NCI-H2196 treated with DMSO at 0.1 percent for 48 hours (cell line): ENCODE measurements around the gene OBI1.
A peak's percentile ranks its signal among the peaks of the same experiment; 100 is the strongest.

Source experiments
- DNase-seq: peaks from one replicate; lab custom pipeline; 2025; ENCODE audit not compliant: unreplicated experiment; lab: John Stamatoyannopoulos, UW

Gene OBI1

DNA sequence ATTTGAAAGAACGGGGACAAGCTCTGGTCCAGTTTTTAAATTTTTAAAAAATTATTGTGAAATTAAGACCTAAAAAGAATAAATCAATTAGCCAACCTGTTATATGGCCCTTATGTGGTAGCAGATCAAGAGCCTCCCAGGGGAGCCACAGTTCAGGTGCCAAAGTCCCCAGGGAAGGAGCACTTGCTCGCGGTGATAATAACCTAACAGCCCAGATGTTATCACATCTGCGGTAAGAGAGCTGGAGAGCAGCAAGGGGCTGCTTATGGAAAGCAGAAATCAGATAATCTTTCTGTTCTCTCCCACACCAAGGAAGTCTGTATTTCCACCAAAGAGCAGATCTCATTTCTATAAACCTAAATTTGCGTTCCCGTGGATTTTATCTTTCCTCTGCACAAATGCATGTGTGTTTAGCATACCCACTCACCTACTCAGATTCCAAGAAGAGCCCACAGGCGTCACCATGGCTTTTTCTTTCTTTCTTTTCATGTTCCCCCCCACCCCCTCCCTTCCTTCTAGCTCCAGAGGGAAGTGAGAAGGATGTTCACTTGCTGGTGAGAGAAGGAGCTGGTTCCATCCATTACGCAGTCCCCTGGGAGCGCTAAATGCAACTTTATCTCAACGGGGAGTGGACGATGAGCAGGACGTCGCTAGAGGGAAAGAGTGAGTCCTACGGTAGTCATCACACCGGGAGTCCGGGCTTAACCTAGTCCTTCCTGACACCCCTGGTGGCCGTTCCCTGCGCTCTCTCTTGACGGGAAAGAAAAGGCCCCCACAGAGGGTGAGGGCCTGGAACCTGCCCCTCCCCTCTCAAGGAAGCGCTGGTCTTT is 54.0 kb downstream of the OBI1 start:
- DNase-seq, result no peak

GRCh38 chr13:78603240-78603957 is 55.6 kb downstream of the OBI1 start, which contains the start of gene POU4F1:
POU4F1 (minus strand) TSS chr13:78603552; CDS start chr13:78603326, 226 bp downstream.
- peak; percentile 61 for DNase-seq

- DNase-seq, result no peak
These were observed 56.3 kb downstream of the OBI1 start for GRCh38 chr13:78602561-78603239.

DNA sequence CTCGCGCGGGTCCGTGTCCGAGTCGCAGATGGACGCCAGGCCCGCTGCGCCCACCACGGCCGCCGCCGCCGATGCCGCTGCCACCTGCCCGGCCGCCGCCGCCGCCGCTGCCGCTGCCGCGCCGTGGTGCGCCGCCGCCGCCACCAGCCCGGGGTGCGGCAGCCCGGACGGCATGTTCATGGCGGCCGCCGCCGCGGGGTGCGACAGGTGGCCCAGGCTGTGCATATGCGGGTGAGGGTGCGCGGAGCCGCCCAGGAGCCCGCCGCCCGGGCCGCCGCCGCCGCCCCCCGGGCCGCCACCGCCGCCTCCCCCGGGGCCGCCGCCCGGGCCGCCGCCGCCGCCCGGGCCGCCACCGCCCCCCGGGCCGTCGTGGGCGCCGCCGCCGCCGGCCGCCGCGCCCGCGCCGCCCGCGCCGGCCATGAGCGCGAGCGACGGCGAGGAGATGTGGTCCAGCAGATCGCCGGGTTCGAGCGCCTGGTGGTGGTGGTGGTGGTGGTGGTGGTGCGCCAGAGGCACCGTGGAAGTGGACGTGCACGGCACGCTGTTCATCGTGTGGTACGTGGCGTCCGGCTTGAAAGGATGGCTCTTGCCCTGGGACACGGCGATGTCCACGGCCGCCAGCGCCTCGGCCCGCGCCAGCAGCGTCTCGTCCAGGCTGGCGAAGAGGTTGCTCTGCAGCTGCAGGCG is 56.9 kb downstream of the OBI1 start:
- DNase-seq, result no peak

- DNase-seq, result no peak
These were observed 57.7 kb downstream of the OBI1 start for GRCh38 chr13:78601124-78601873.

GRCh38 chr13:78600280-78600883 is 58.6 kb downstream of the OBI1 start:
- DNase-seq, result no peak

GRCh38 chr13:78599645-78600279 is 59.2 kb downstream of the OBI1 start:
- no peak for DNase-seq

GRCh38 chr13:78598966-78599644 is 59.9 kb downstream of the OBI1 start:
- no peak for DNase-seq

GRCh38 chr13:78598116-78598781 is 60.7 kb downstream of the OBI1 start:
- no peak for DNase-seq

- no peak for DNase-seq
These were observed 61.4 kb downstream of the OBI1 start for GRCh38 chr13:78597602-78597932.

- no peak for DNase-seq
These were observed 62.0 kb downstream of the OBI1 start for GRCh38 chr13:78596736-78597601.

DNA sequence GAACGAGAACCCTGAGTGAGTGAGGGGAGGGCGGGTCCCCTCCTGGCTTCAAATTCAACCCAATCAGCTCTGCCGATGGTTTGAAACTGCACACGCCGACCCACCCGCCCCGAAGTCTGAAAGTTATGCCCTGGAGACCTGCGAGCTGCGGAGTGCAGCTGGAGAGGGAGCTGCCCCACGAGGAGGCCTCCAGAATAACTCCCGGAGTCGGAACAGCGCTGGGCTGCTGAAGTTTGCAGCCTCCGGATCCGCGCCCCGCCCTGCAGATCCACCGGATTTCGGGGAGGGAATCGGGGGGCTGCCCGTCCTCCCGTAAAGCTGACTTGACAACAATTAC is 62.6 kb downstream of the OBI1 start:
- DNase-seq, result no peak

- DNase-seq, result no peak
These were observed 63.2 kb downstream of the OBI1 start for GRCh38 chr13:78595495-78596398.

- DNase-seq, result no peak
These were observed 64.4 kb downstream of the OBI1 start for GRCh38 chr13:78594456-78594975.

- DNase-seq, result no peak
These were observed 65.1 kb downstream of the OBI1 start for GRCh38 chr13:78593652-78594455.

GRCh38 chr13:78593129-78593528 is 65.8 kb downstream of the OBI1 start:
- DNase-seq, result no peak
